Activated CD4-positive, alpha-beta memory T cell treated with anti-CD3 and anti-CD28 coated beads, Interleukin-2, amount 10 ng/mL, durations not matched to agents 7 days and 5 days (primary cell): ENCODE results near the gene TWIST1. TPM values are rescaled to one million over a fixed set of nuclear protein-coding genes. Genes with fewer than 3 reads are reported as not detected.

ENCODE experiments used
- CTCF ChIA-PET: fragments of 350-600 bp; sonication (Branson Sonifier 250); formaldehyde crosslinking; loops from one replicate; lab custom pipeline; 2021; ENCODE audit warnings: antibody characterized with exemption, inconsistent platforms; lab: Charles Lee
- POLR2A ChIA-PET: fragments of 350-600 bp; sonication (Branson Sonifier 250); formaldehyde crosslinking; loops from one replicate; lab custom pipeline; 2021; ENCODE audit warnings: antibody characterized with exemption; lab: Charles Lee
- DNase-seq: peaks from one replicate; pipeline ENCODE4 v3.0.0-alpha.2; 2020
- H3K27ac Mint-ChIP-seq: one replicate; pipeline ENCODE4 v1.8.0; 2021; ENCODE audit warnings: mild to moderate bottlenecking, mixed read lengths
- H3K27me3 Mint-ChIP-seq: one replicate; pipeline ENCODE4 v1.8.0; 2021; ENCODE audit warnings: mixed read lengths
- H3K36me3 Mint-ChIP-seq: one replicate; pipeline ENCODE4 v1.8.0; 2021; ENCODE audit warnings: low read depth, mixed read lengths
- H3K4me1 Mint-ChIP-seq: one replicate; pipeline ENCODE4 v1.8.0; 2021; ENCODE audit warnings: mixed read lengths
- H3K4me3 Mint-ChIP-seq: one replicate; pipeline ENCODE4 v1.8.0; 2021; ENCODE audit warnings: mild to moderate bottlenecking, mixed read lengths
- H3K9me3 Mint-ChIP-seq: one replicate; pipeline ENCODE4 v1.8.0; 2021; ENCODE audit warnings: mixed read lengths
- total RNA-seq, 2 experiments: library from RNA; stranded (reverse); gene quantifications; one replicate each; pipeline ENCODE4 v1.2.3, GENCODE V29; 2021

Gene TWIST1
- total RNA-seq, 2 experiments from 2014 or later: 2.3 to 2.9 TPM

- DNase-seq: no peak
- no peak overlapping the region for H3K4me3 Mint-ChIP-seq
- peaks cover 2% of the 10 kb centered on the region for H3K4me1 Mint-ChIP-seq
- no peak overlapping the region for H3K27ac Mint-ChIP-seq
- CTCF ChIA-PET: no interaction called here
- H3K27me3 Mint-ChIP-seq: peaks cover 89% of the 10 kb centered on the region
- POLR2A ChIA-PET: no interaction called here
- H3K36me3 Mint-ChIP-seq: peaks cover 6% of the 10 kb centered on the region
- H3K9me3 Mint-ChIP-seq: no peaks in the 10 kb centered on the region
Observed at GRCh38 chr7:19109000-19109946, 8.2 kb downstream of the TWIST1 start.

- H3K27ac Mint-ChIP-seq: no peak overlapping the region
- H3K4me3 Mint-ChIP-seq: no peak overlapping the region
- H3K27me3 Mint-ChIP-seq: peaks cover 75% of the 10 kb centered on the region
- POLR2A ChIA-PET: no interaction called here
- no peaks in the 10 kb centered on the region for H3K9me3 Mint-ChIP-seq
- no peak for DNase-seq
- CTCF ChIA-PET: no interaction called here
- peaks cover 6% of the 10 kb centered on the region for H3K36me3 Mint-ChIP-seq
- H3K4me1 Mint-ChIP-seq: peaks cover 2% of the 10 kb centered on the region
Observed at GRCh38 chr7:19107356-19108146, 9.9 kb downstream of the TWIST1 start.

- no peak overlapping the region for H3K27ac Mint-ChIP-seq
- POLR2A ChIA-PET: no interaction called here
- CTCF ChIA-PET: no interaction called here
- H3K9me3 Mint-ChIP-seq: no peaks in the 10 kb centered on the region
- peaks cover 6% of the 10 kb centered on the region for H3K36me3 Mint-ChIP-seq
- peaks cover 70% of the 10 kb centered on the region for H3K27me3 Mint-ChIP-seq
- DNase-seq: no peak
- peaks cover 2% of the 10 kb centered on the region for H3K4me1 Mint-ChIP-seq
- no peak overlapping the region for H3K4me3 Mint-ChIP-seq
Observed at GRCh38 chr7:19107081-19107355, 10.4 kb downstream of the TWIST1 start.

- Mint-ChIP-seq H3K27me3 (peaks cover 65% of the 10 kb centered on the region), H3K4me3 (no peak overlapping the region), H3K9me3 (no peaks in the 10 kb centered on the region), H3K27ac (no peak overlapping the region), H3K36me3 (peaks cover 6% of the 10 kb centered on the region), H3K4me1 (peaks cover 2% of the 10 kb centered on the region)
- ChIA-PET POLR2A (no interaction called here), CTCF (no interaction called here)
- DNase-seq: no peak
Observed at GRCh38 chr7:19106241-19107080, 11.0 kb downstream of the TWIST1 start.

GRCh38 chr7:19105546-19105945 is 11.9 kb downstream of the TWIST1 start:
- no peaks in the 10 kb centered on the region for H3K9me3 Mint-ChIP-seq
- no peak for DNase-seq
- no peak overlapping the region for H3K27ac Mint-ChIP-seq
- H3K27me3 Mint-ChIP-seq: peaks cover 56% of the 10 kb centered on the region
- peaks cover 2% of the 10 kb centered on the region for H3K4me1 Mint-ChIP-seq
- H3K36me3 Mint-ChIP-seq: peaks cover 6% of the 10 kb centered on the region
- ChIA-PET POLR2A (no interaction called here), CTCF (no interaction called here)
- no peak overlapping the region for H3K4me3 Mint-ChIP-seq

GRCh38 chr7:19104811-19105210 is 12.6 kb downstream of the TWIST1 start:
- Mint-ChIP-seq H3K4me3 (no peak overlapping the region), H3K4me1 (peaks cover 2% of the 10 kb centered on the region), H3K36me3 (peaks cover 6% of the 10 kb centered on the region), H3K27me3 (peaks cover 49% of the 10 kb centered on the region), H3K27ac (no peak overlapping the region), H3K9me3 (no peaks in the 10 kb centered on the region)
- CTCF ChIA-PET: no interaction called here
- DNase-seq: no peak
- POLR2A ChIA-PET: no interaction called here

- Mint-ChIP-seq H3K4me1 (peaks cover 2% of the 10 kb centered on the region), H3K9me3 (no peaks in the 10 kb centered on the region), H3K27me3 (peaks cover 30% of the 10 kb centered on the region), H3K4me3 (no peak overlapping the region), H3K36me3 (peaks cover 6% of the 10 kb centered on the region), H3K27ac (no peak overlapping the region)
- ChIA-PET POLR2A (no interaction called here), CTCF (no interaction called here)
- no peak for DNase-seq
Observed at GRCh38 chr7:19102884-19103283, 14.6 kb downstream of the TWIST1 start.

GRCh38 chr7:19101909-19102308 is 15.5 kb downstream of the TWIST1 start:
- H3K9me3 Mint-ChIP-seq: no peaks in the 10 kb centered on the region
- CTCF ChIA-PET: no interaction called here

GRCh38 chr7:19101472-19101871 is 16.0 kb downstream of the TWIST1 start:
- no peak overlapping the region for H3K4me3 Mint-ChIP-seq
- H3K4me1 Mint-ChIP-seq: no peaks in the 10 kb centered on the region
- POLR2A ChIA-PET: no interaction called here
- no peaks in the 10 kb centered on the region for H3K36me3 Mint-ChIP-seq
- CTCF ChIA-PET: no interaction called here
- H3K27me3 Mint-ChIP-seq: peaks cover 16% of the 10 kb centered on the region
- DNase-seq: no peak
- no peaks in the 10 kb centered on the region for H3K9me3 Mint-ChIP-seq
- no peak overlapping the region for H3K27ac Mint-ChIP-seq

More at GRCh38 chr7:19101909-19102308, 15.5 kb downstream of the TWIST1 start:
- Mint-ChIP-seq H3K27me3 (peaks cover 20% of the 10 kb centered on the region), H3K4me1 (no peaks in the 10 kb centered on the region), H3K36me3 (no peaks in the 10 kb centered on the region), H3K4me3 (no peak overlapping the region), H3K27ac (no peak overlapping the region)
- DNase-seq: no peak
- POLR2A ChIA-PET: no interaction called here

- Mint-ChIP-seq H3K4me3 (no peak overlapping the region), H3K36me3 (no peaks in the 10 kb centered on the region), H3K4me1 (no peaks in the 10 kb centered on the region), H3K27me3 (peaks cover 4% of the 10 kb centered on the region), H3K27ac (no peak overlapping the region), H3K9me3 (no peaks in the 10 kb centered on the region)
- no peak for DNase-seq
- ChIA-PET POLR2A (no interaction called here), CTCF (no interaction called here)
Observed at GRCh38 chr7:19099924-19100323, 17.5 kb downstream of the TWIST1 start.

- Mint-ChIP-seq H3K4me3 (no peak overlapping the region), H3K27me3 (no peaks in the 10 kb centered on the region)
Observed at GRCh38 chr7:19099194-19099593, 18.2 kb downstream of the TWIST1 start.

GRCh38 chr7:19098510-19098909 is 18.9 kb downstream of the TWIST1 start:
- no peaks in the 10 kb centered on the region for H3K36me3 Mint-ChIP-seq
- H3K27me3 Mint-ChIP-seq: no peaks in the 10 kb centered on the region
- ChIA-PET POLR2A (no interaction called here), CTCF (no interaction called here)
- H3K4me1 Mint-ChIP-seq: no peaks in the 10 kb centered on the region
- DNase-seq: no peak
- H3K9me3 Mint-ChIP-seq: no peaks in the 10 kb centered on the region
- no peak overlapping the region for H3K4me3 Mint-ChIP-seq
- H3K27ac Mint-ChIP-seq: no peak overlapping the region

More at GRCh38 chr7:19099194-19099593, 18.2 kb downstream of the TWIST1 start:
- POLR2A ChIA-PET: no interaction called here
- Mint-ChIP-seq H3K27ac (no peak overlapping the region), H3K4me1 (no peaks in the 10 kb centered on the region), H3K9me3 (no peaks in the 10 kb centered on the region), H3K36me3 (no peaks in the 10 kb centered on the region)
- DNase-seq: no peak
- CTCF ChIA-PET: no interaction called here
